Measurements from ENCODE around the gene PRDM9. TPM values are rescaled to one million over a fixed set of nuclear protein-coding genes. Genes with fewer than 3 reads are reported as not detected.
"Not testable (repeated sequence)": the region's sequence is repeated elsewhere in the genome, so short reads cannot be mapped to it uniquely, and the experiment has no call there.

PRDM9 gene
- total RNA-seq, 2 experiments from 2014 or later: not detected

DNA sequence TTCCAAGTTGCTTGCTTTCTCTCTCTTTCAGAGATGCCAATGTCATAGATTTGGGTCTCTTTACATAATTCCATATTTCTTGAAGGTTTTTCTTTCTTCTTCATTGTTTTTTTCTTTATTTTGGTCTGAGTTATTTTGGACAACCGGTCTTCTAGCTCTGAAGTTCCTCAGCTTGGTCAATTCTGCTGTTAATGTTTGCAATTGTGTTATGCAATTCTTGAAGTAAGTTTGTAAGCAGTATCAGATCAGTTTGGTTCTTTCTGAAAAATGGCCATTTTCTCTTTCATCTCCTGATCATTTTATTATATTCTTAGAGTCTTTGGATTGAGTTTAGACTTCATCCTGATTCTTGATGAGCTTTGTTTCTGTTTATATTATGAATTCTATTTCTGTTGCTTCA lies 16.4 kb upstream of the PRDM9 start:
- intact Hi-C loops (cut with DNase I, micrococcal nuclease): no loop called here
- no peaks in the 10 kb centered on the region for H3K27me3 Mint-ChIP-seq
- peaks cover 18% of the 10 kb centered on the region for H3K9me3 Mint-ChIP-seq (ENCODE audit: low read depth)
- H3K27ac Mint-ChIP-seq: no peak overlapping the region
- H3K36me3 Mint-ChIP-seq (ENCODE audit: low read depth): no peaks in the 10 kb centered on the region
- ATAC-seq: no peak
- ChIA-PET POLR2A (no interaction called here), CTCF (no interaction called here)
- H3K4me3 Mint-ChIP-seq: no peak overlapping the region
- H3K4me1 Mint-ChIP-seq: no peaks in the 10 kb centered on the region
- no peak for DNase-seq

DNA sequence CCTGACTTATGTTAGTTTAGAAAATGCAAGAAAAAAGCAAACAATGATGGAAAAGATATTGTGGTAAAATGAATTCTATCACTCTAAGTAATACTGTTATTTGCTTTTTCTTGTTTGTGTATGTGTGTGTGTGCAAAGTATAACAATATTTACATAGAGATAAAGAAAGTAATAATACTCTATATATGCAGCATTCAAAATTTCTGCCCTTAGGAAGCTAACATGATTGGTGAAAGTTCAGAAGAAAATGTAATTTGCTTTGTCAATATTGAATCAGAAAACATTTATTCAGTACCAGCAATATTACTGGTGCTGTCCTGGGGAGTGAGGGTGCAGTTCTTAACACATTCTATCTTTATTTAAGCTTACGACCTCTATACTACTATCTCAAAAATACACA lies 12.9 kb upstream of the PRDM9 start:
- Mint-ChIP-seq H3K4me3 (no peak overlapping the region), H3K4me1 (no peaks in the 10 kb centered on the region), H3K9me3 (ENCODE audit: low read depth) (peaks cover 7% of the 10 kb centered on the region), H3K27ac (no peak overlapping the region), H3K27me3 (no peaks in the 10 kb centered on the region), H3K36me3 (ENCODE audit: low read depth) (no peaks in the 10 kb centered on the region)
- no peak for DNase-seq
- ATAC-seq: no peak
- intact Hi-C loops (cut with DNase I, micrococcal nuclease): no loop called here
- ChIA-PET CTCF (no interaction called here), POLR2A (no interaction called here)

DNA sequence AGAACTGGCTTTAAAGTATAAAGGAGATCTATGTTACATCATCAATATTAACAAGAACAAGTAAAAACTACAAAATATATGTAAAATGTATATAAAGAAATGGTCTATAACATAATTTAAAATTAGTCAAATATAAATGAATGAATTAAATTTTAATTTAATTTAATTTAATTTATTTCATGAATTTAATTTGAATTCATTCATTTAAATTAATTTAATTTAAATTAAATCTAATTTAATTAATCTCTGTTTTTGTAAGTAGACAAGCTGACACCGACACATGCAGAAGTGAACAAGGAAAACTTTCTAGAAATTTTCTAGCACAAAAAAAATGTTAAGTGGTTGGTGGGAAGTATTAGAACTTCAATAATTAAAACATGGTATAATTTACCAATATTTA lies 10.8 kb upstream of the PRDM9 start:
- POLR2A ChIA-PET: no interaction called here
- no peak for ATAC-seq
- H3K27ac Mint-ChIP-seq: no peak overlapping the region
- no peaks in the 10 kb centered on the region for H3K36me3 Mint-ChIP-seq (ENCODE audit: low read depth)
- no peak overlapping the region for H3K4me3 Mint-ChIP-seq
- no peaks in the 10 kb centered on the region for H3K27me3 Mint-ChIP-seq
- intact Hi-C loops (cut with DNase I, micrococcal nuclease): no loop called here
- DNase-seq: no peak
- CTCF ChIA-PET: no interaction called here
- peaks cover 4% of the 10 kb centered on the region for H3K9me3 Mint-ChIP-seq (ENCODE audit: low read depth)
- no peaks in the 10 kb centered on the region for H3K4me1 Mint-ChIP-seq

DNA sequence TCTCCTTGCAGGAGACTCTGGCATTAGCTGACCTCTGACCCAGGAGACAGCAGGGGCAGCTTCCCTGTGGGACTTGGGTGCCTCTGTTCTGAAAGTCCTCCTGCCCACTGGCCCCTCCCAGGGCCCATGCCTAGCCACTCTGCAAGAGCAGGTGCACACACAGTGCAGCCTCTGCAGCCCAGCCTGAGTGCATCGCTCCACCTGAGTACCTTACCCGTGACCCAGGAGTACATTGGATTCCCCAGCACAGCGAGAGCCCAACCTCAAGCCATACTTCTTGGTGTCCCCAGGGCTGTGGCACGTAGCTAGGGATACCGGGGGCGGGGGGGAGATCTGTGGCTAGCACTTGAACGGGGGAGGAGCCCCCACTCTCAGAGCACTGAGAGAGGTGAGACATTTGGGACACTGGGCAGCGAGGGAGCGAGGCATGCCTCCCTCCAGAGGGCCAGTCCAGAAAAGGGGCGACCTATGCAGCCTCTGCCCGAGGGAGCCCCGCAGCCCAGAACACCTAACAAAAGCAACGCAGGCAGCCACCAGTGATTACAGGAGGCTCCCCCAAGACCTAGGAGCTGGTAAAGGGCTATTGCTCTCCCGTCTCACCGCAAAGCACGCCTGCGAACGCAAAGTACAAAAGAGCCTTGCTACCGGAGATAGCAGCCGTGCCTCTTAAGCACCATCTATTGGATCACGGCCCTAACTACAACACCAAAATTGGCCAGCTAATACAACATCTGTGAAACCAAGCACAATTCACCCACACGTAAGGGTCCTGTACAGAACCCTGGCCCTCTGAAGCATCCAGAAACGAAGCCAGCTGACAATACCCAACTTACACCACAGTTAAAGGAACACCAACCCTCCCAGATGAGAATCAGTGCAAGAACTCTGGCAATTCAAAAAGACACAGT lies 826 bp upstream of the PRDM9 start:
- peak overlapping the region; percentile 69 for H3K27ac Mint-ChIP-seq
- peaks cover 11% of the 10 kb centered on the region for H3K9me3 Mint-ChIP-seq (ENCODE audit: low read depth)
- POLR2A ChIA-PET: interaction anchor here (0.7 kb wide), 1 partner anchor 49 kb away, joined by 3 read pairs; no protein-coding TSS in a partner anchor
- no peaks in the 10 kb centered on the region for H3K36me3 Mint-ChIP-seq (ENCODE audit: low read depth)
- H3K27me3 Mint-ChIP-seq: no peaks in the 10 kb centered on the region
- intact Hi-C loops (cut with DNase I, micrococcal nuclease): no loop called here
- no peaks in the 10 kb centered on the region for H3K4me1 Mint-ChIP-seq
- H3K4me3 Mint-ChIP-seq: peak overlapping the region; percentile 70
- CTCF ChIA-PET: no interaction called here
- ATAC-seq (peak; percentile 68), DNase-seq (peak; percentile 18)

DNA sequence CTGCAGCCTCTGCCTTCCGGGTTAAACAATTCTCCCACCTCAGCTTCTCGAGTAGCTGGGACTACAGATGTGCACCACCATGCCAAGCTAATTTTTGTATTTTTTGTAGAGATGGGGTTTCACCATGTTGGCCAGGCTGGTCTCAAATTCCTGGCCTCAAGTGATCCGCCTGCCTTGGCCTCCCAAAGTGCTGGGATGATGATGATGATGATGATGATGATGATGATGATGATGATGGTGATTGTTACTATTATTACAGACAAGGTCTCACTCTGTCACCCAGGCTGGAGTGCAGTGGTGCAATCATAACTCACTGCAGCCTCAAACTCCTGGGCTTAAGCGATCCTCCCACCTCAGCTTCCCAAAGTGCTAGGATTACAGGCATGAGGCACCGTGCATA lies 3.0 kb downstream of the PRDM9 start:
- peaks cover 20% of the 10 kb centered on the region for H3K9me3 Mint-ChIP-seq (ENCODE audit: low read depth)
- H3K27ac Mint-ChIP-seq; DNase-seq; H3K27me3 Mint-ChIP-seq; CTCF ChIA-PET; H3K4me3 Mint-ChIP-seq; ATAC-seq; H3K36me3 Mint-ChIP-seq (ENCODE audit: low read depth); POLR2A ChIA-PET; H3K4me1 Mint-ChIP-seq; intact Hi-C loops (cut with DNase I, micrococcal nuclease): not testable (repeated sequence)

DNA sequence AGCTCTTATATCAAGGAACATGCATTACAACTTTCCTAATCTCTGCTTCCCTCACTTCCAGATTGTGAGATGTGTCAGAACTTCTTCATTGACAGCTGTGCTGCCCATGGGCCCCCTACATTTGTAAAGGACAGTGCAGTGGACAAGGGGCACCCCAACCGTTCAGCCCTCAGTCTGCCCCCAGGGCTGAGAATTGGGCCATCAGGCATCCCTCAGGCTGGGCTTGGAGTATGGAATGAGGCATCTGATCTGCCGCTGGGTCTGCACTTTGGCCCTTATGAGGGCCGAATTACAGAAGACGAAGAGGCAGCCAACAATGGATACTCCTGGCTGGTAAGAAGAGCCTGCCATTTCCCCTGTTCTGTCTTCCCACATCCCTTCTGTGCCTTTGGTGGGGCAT lies 15.1 kb downstream of the PRDM9 start:
- intact Hi-C loops (cut with DNase I, micrococcal nuclease): no loop called here
- ChIA-PET CTCF (no interaction called here), POLR2A (no interaction called here)
- Mint-ChIP-seq H3K9me3 (ENCODE audit: low read depth) (peaks cover 4% of the 10 kb centered on the region), H3K27me3 (no peaks in the 10 kb centered on the region), H3K27ac (no peak overlapping the region), H3K4me1 (no peaks in the 10 kb centered on the region), H3K4me3 (no peak overlapping the region), H3K36me3 (ENCODE audit: low read depth) (no peaks in the 10 kb centered on the region)
- no peak for DNase-seq
- no peak for ATAC-seq

DNA sequence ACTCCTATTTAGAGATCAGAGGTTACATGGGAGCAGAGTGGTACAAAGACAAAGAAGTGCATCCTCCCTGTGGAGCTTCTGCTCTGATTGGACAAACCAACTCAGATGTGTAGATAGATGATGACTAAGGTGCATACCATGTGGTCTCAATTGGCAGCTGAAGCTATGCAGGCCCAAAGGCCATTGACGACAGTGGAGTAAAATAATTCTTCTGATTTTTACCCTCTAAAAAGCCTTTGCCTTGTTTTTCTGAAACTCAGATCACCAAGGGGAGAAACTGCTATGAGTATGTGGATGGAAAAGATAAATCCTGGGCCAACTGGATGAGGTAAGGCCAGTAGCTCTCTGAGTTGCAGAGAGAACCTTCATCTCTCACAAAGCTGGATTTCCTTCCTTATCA lies 15.6 kb downstream of the PRDM9 start:
- Mint-ChIP-seq H3K9me3 (ENCODE audit: low read depth) (peaks cover 4% of the 10 kb centered on the region), H3K4me3 (no peak overlapping the region), H3K27ac (no peak overlapping the region), H3K4me1 (no peaks in the 10 kb centered on the region), H3K36me3 (ENCODE audit: low read depth) (no peaks in the 10 kb centered on the region), H3K27me3 (no peaks in the 10 kb centered on the region)
- CTCF ChIA-PET: no interaction called here
- POLR2A ChIA-PET: no interaction called here
- DNase-seq (no peak), ATAC-seq (no peak)
- intact Hi-C loops (cut with DNase I, micrococcal nuclease): no loop called here

DNA sequence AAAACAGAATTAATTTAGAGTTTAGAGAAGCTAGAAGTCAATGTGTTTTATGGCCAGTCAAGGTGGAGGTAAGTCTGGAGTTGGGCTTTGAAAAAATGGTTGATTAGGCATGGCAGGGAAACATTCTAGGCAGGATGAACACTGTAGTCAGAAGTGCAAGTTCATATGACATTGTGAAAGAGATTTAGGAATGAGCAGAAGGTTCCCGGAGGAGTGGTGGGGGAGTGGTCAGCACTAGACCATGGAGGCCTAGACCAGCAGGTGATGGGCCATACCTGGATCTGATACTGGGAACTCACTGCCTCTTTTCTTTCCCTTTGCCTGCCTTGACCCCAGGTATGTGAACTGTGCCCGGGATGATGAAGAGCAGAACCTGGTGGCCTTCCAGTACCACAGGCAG lies 16.6 kb downstream of the PRDM9 start:
- H3K4me1 Mint-ChIP-seq: no peaks in the 10 kb centered on the region
- H3K27ac Mint-ChIP-seq: no peak overlapping the region
- ChIA-PET CTCF (no interaction called here), POLR2A (no interaction called here)
- no peaks in the 10 kb centered on the region for H3K36me3 Mint-ChIP-seq (ENCODE audit: low read depth)
- ATAC-seq: no peak
- H3K27me3 Mint-ChIP-seq: no peaks in the 10 kb centered on the region
- no peak for DNase-seq
- H3K4me3 Mint-ChIP-seq: no peak overlapping the region
- intact Hi-C loops (cut with DNase I, micrococcal nuclease): no loop called here
- peaks cover 4% of the 10 kb centered on the region for H3K9me3 Mint-ChIP-seq (ENCODE audit: low read depth)

DNA sequence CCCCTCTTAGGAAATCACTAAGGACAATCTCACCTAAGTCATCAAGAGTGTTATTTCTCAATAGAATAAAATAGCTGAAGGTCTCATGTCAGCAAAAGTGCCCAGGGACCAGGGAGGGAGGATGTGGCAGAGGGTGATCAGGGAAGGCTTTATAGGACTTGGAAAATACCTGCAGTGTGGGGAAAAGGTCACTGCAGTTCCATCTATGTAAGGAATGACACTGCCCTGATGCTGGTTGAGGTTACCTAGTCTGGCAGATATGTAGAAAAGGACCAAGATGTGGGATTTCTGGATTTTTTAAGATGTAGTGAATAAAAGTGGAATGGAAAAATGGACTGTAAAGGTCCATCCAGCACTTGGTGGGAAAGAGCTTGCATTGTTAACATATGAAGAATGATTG lies 18.3 kb downstream of the PRDM9 start:
- H3K9me3 Mint-ChIP-seq (ENCODE audit: low read depth): peaks cover 4% of the 10 kb centered on the region

DNA sequence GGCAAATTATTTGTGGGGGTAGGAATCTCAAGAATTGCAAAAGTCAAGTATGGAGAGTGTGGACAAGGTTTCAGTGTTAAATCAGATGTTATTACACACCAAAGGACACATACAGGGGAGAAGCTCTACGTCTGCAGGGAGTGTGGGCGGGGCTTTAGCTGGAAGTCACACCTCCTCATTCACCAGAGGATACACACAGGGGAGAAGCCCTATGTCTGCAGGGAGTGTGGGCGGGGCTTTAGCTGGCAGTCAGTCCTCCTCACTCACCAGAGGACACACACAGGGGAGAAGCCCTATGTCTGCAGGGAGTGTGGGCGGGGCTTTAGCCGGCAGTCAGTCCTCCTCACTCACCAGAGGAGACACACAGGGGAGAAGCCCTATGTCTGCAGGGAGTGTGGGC lies 19.2 kb downstream of the PRDM9 start:
- H3K36me3 Mint-ChIP-seq (ENCODE audit: low read depth); POLR2A ChIA-PET; H3K27ac Mint-ChIP-seq; DNase-seq; CTCF ChIA-PET; H3K4me3 Mint-ChIP-seq; H3K9me3 Mint-ChIP-seq (ENCODE audit: low read depth); ATAC-seq; intact Hi-C loops (cut with DNase I, micrococcal nuclease); H3K4me1 Mint-ChIP-seq; H3K27me3 Mint-ChIP-seq: not testable (repeated sequence)

More for the DNA sequence above, 18.3 kb downstream of the PRDM9 start:
- intact Hi-C loops (cut with DNase I, micrococcal nuclease): no loop called here
- ATAC-seq: no peak
- no peak overlapping the region for H3K4me3 Mint-ChIP-seq
- no peaks in the 10 kb centered on the region for H3K4me1 Mint-ChIP-seq
- POLR2A ChIA-PET: no interaction called here
- H3K27ac Mint-ChIP-seq: no peak overlapping the region
- no peaks in the 10 kb centered on the region for H3K27me3 Mint-ChIP-seq
- no peak for DNase-seq
- no peaks in the 10 kb centered on the region for H3K36me3 Mint-ChIP-seq (ENCODE audit: low read depth)
- CTCF ChIA-PET: no interaction called here

DNA sequence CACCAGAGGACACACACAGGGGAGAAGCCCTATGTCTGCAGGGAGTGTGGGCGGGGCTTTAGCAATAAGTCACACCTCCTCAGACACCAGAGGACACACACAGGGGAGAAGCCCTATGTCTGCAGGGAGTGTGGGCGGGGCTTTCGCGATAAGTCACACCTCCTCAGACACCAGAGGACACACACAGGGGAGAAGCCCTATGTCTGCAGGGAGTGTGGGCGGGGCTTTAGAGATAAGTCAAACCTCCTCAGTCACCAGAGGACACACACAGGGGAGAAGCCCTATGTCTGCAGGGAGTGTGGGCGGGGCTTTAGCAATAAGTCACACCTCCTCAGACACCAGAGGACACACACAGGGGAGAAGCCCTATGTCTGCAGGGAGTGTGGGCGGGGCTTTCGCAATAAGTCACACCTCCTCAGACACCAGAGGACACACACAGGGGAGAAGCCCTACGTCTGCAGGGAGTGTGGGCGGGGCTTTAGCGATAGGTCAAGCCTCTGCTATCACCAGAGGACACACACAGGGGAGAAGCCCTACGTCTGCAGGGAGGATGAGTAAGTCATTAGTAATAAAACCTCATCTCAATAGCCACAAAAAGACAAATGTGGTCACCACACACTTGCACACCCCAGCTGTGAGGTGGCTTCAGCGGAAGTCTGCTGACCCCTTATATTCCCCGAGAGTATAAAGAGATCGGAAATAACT lies 20.0 kb downstream of the PRDM9 start:
- H3K27me3 Mint-ChIP-seq; H3K4me3 Mint-ChIP-seq; H3K36me3 Mint-ChIP-seq (ENCODE audit: low read depth); POLR2A ChIA-PET; CTCF ChIA-PET; DNase-seq; H3K27ac Mint-ChIP-seq; ATAC-seq; intact Hi-C loops (cut with DNase I, micrococcal nuclease); H3K4me1 Mint-ChIP-seq; H3K9me3 Mint-ChIP-seq (ENCODE audit: low read depth): not testable (repeated sequence)

DNA sequence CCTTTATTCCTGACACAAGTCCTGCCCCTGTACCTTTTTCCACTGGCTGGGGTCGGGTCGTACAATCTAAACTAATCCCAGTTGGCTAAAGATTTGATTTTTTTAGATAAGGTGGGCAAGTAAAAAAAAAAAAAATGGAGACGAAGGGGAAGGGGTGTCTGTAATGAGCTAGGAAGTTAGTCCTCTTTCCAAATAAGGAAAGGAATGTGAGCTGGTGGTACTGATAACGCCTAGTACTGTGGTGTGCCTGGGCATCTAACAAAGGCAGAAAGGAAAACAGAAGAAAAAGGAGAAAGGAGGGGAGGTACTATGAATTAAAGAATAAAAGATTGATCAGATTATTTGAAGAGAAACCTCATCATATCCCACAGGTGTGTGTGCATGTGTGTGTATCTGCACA lies 21.3 kb downstream of the PRDM9 start:
- Mint-ChIP-seq H3K9me3 (ENCODE audit: low read depth) (peaks cover 4% of the 10 kb centered on the region), H3K4me3 (no peak overlapping the region), H3K36me3 (ENCODE audit: low read depth) (no peaks in the 10 kb centered on the region), H3K27me3 (no peaks in the 10 kb centered on the region), H3K4me1 (no peaks in the 10 kb centered on the region), H3K27ac (no peak overlapping the region)
- intact Hi-C loops (cut with DNase I, micrococcal nuclease): no loop called here
- no peak for DNase-seq
- CTCF ChIA-PET: no interaction called here
- ATAC-seq: no peak
- POLR2A ChIA-PET: no interaction called here
